HG03457 (cell line): Measurements from ENCODE around the gene PRKAG2.

Experiments
- ATAC-seq: cut with Tn5 transposase; IDR thresholded peaks from one replicate; pipeline ENCODE4 v1.9.1; 2021; ENCODE audit warnings: moderate number of reproducible peaks; ENCODE audit not compliant: unreplicated experiment

Gene PRKAG2

GRCh38 chr7:151509670-151510333 lies 367.1 kb downstream of the PRKAG2 start:
- no peak for ATAC-seq

GRCh38 chr7:151508991-151509390 lies 367.9 kb downstream of the PRKAG2 start:
- ATAC-seq: no peak

GRCh38 chr7:151507806-151508205 lies 369.1 kb downstream of the PRKAG2 start:
- ATAC-seq: no peak

GRCh38 chr7:151506901-151507382 lies 370.0 kb downstream of the PRKAG2 start:
- ATAC-seq: no peak
